Measurements from ENCODE around the gene FDXACB1. TPM values are rescaled to one million over a fixed set of nuclear protein-coding genes. Genes with fewer than 3 reads are reported as not detected.

FDXACB1 gene
- total RNA-seq, 1 donor from 2014 or later = 1.6 TPM

GRCh38 chr11:111923351-111923788 is 44.4 kb upstream of the FDXACB1 start:
- Mint-ChIP-seq H3K9me3 (ENCODE audit: unreplicated experiment) (peaks cover 2% of the 10 kb centered on the region), H3K36me3 (ENCODE audit: unreplicated experiment) (no peaks in the 10 kb centered on the region), H3K27me3 (ENCODE audit: unreplicated experiment) (peaks cover 2% of the 10 kb centered on the region), H3K27ac (ENCODE audit: unreplicated experiment) (no peak overlapping the region), H3K4me3 (ENCODE audit: unreplicated experiment) (no peak overlapping the region), H3K4me1 (ENCODE audit: low read depth, unreplicated experiment) (peaks cover 10% of the 10 kb centered on the region)
- TF ChIP-seq CTCF (IDR thresholded peaks at IDR 0.05; ENCODE audit: partially characterized antibody, unreplicated experiment) = no peak
- no peak for DNase-seq

- peaks cover 10% of the 10 kb centered on the region for H3K4me1 Mint-ChIP-seq (ENCODE audit: low read depth, unreplicated experiment)
- DNase-seq = no peak
- peaks cover 2% of the 10 kb centered on the region for H3K27me3 Mint-ChIP-seq (ENCODE audit: unreplicated experiment)
- no peak overlapping the region for H3K27ac Mint-ChIP-seq (ENCODE audit: unreplicated experiment)
- H3K4me3 Mint-ChIP-seq (ENCODE audit: unreplicated experiment) = no peak overlapping the region
- no peaks in the 10 kb centered on the region for H3K36me3 Mint-ChIP-seq (ENCODE audit: unreplicated experiment)
- peaks cover 2% of the 10 kb centered on the region for H3K9me3 Mint-ChIP-seq (ENCODE audit: unreplicated experiment)
- no peak for TF ChIP-seq CTCF (IDR thresholded peaks at IDR 0.05; ENCODE audit: partially characterized antibody, unreplicated experiment)
These were observed 43.8 kb upstream of the FDXACB1 start for GRCh38 chr11:111922803-111923202.

- H3K36me3 Mint-ChIP-seq (ENCODE audit: unreplicated experiment) = no peaks in the 10 kb centered on the region
- DNase-seq = no peak
- H3K4me1 Mint-ChIP-seq (ENCODE audit: low read depth, unreplicated experiment) = peaks cover 9% of the 10 kb centered on the region
- H3K27me3 Mint-ChIP-seq (ENCODE audit: unreplicated experiment) = no peaks in the 10 kb centered on the region
- no peak overlapping the region for H3K4me3 Mint-ChIP-seq (ENCODE audit: unreplicated experiment)
- H3K27ac Mint-ChIP-seq (ENCODE audit: unreplicated experiment) = no peak overlapping the region
- peaks cover 2% of the 10 kb centered on the region for H3K9me3 Mint-ChIP-seq (ENCODE audit: unreplicated experiment)
- no peak for TF ChIP-seq CTCF (IDR thresholded peaks at IDR 0.05; ENCODE audit: partially characterized antibody, unreplicated experiment)
These were observed 42.7 kb upstream of the FDXACB1 start for GRCh38 chr11:111921541-111922230.

- H3K4me3 Mint-ChIP-seq (ENCODE audit: unreplicated experiment) = no peak overlapping the region
- DNase-seq = no peak
- peaks cover 8% of the 10 kb centered on the region for H3K4me1 Mint-ChIP-seq (ENCODE audit: low read depth, unreplicated experiment)
- TF ChIP-seq CTCF (IDR thresholded peaks at IDR 0.05; ENCODE audit: partially characterized antibody, unreplicated experiment) = no peak
- no peaks in the 10 kb centered on the region for H3K27me3 Mint-ChIP-seq (ENCODE audit: unreplicated experiment)
- no peaks in the 10 kb centered on the region for H3K36me3 Mint-ChIP-seq (ENCODE audit: unreplicated experiment)
- no peaks in the 10 kb centered on the region for H3K9me3 Mint-ChIP-seq (ENCODE audit: unreplicated experiment)
- no peak overlapping the region for H3K27ac Mint-ChIP-seq (ENCODE audit: unreplicated experiment)
These were observed 41.9 kb upstream of the FDXACB1 start for GRCh38 chr11:111920908-111921307.

GRCh38 chr11:111918390-111919256 is 39.7 kb upstream of the FDXACB1 start, which contains the start of gene C11orf52:
Gene C11orf52, plus strand, starts transcription at chr11:111918913. Its CDS starts 60 bp downstream, at chr11:111918973.
- Mint-ChIP-seq H3K27me3 (ENCODE audit: unreplicated experiment) (no peaks in the 10 kb centered on the region), H3K9me3 (ENCODE audit: unreplicated experiment) (no peaks in the 10 kb centered on the region)
- no peak for DNase-seq

More at GRCh38 chr11:111918390-111919256, 39.7 kb upstream of the FDXACB1 start, which contains the start of gene C11orf52:
- no peak for TF ChIP-seq CTCF (IDR thresholded peaks at IDR 0.05; ENCODE audit: partially characterized antibody, unreplicated experiment)
- H3K4me3 Mint-ChIP-seq (ENCODE audit: unreplicated experiment) = no peak within 1 kb of the TSS
- peaks cover 3% of the 10 kb centered on the region for H3K4me1 Mint-ChIP-seq (ENCODE audit: low read depth, unreplicated experiment)
- no peak within 1 kb of the TSS for H3K27ac Mint-ChIP-seq (ENCODE audit: unreplicated experiment)
- H3K36me3 Mint-ChIP-seq (ENCODE audit: unreplicated experiment) = no peaks in the 10 kb centered on the region

All from glutamatergic neuron (in vitro differentiated cells).